OCI-LY1 (cell line): Measurements from ENCODE around the gene MRPL14.

Experiments used
- H2AFZ ChIP-seq: fragments of 200-600 bp; sonication (generic), shearing (Covaris generic); 2 replicates; pipeline ENCODE4 v1.6.0; 2014; ENCODE audit warnings: antibody characterized with exemption, mild to moderate bottlenecking, low read length
- H3F3A ChIP-seq: fragments of 200-600 bp; sonication (generic), shearing (Covaris generic); 2 replicates; pipeline ENCODE4 v1.6.0; 2014; ENCODE audit warnings: mild to moderate bottlenecking, antibody characterized with exemption, low read length, moderate library complexity; ENCODE audit not compliant: insufficient read depth
- H3K27ac ChIP-seq: fragments of 200-600 bp; sonication (generic); 2 replicates; pipeline ENCODE4 v1.5.1; 2014; ENCODE audit warnings: low read length, mixed run types, mild to moderate bottlenecking, low read depth; ENCODE audit not compliant: poor library complexity, severe bottlenecking
- H3K27me3 ChIP-seq: fragments of 200-600 bp; sonication (generic); 2 replicates; pipeline ENCODE4 v1.6.0; 2014; ENCODE audit warnings: antibody characterized with exemption, mild to moderate bottlenecking, low read length, moderate library complexity; ENCODE audit not compliant: insufficient read depth
- H3K36me3 ChIP-seq: fragments of 200-600 bp; sonication (generic); 2 replicates; pipeline ENCODE4 v1.6.1; 2014; ENCODE audit warnings: mild to moderate bottlenecking, antibody characterized with exemption, low read length, moderate library complexity, mixed read lengths; ENCODE audit not compliant: insufficient read depth
- H3K4me1 ChIP-seq: fragments of 200-600 bp; sonication (generic); 2 replicates; pipeline ENCODE4 v1.5.1; 2014; ENCODE audit warnings: mild to moderate bottlenecking, low read length, moderate library complexity; ENCODE audit not compliant: insufficient read depth, severe bottlenecking
- H3K4me2 ChIP-seq: fragments of 200-600 bp; sonication (generic), shearing (Covaris generic); 2 replicates; pipeline ENCODE4 v1.6.1; 2014; ENCODE audit warnings: low read length
- H3K4me3 ChIP-seq: fragments of 200-600 bp; sonication (generic); 2 replicates; pipeline ENCODE4 v1.5.1; 2014; ENCODE audit warnings: low read length, low read depth, mild to moderate bottlenecking, mixed read lengths; ENCODE audit not compliant: poor library complexity, severe bottlenecking
- H3K79me2 ChIP-seq: fragments of 200-600 bp; shearing (Covaris generic); 2 replicates; pipeline ENCODE4 v1.6.1; 2016; ENCODE audit warnings: mixed run types, low read length, mixed read lengths; ENCODE audit not compliant: insufficient read depth
- H3K9ac ChIP-seq: fragments of 200-600 bp; sonication (generic), shearing (Covaris generic); 2 replicates; pipeline ENCODE4 v1.6.1; 2014; ENCODE audit warnings: mild to moderate bottlenecking, low read length, mixed read lengths
- H3K9me2 ChIP-seq: fragments of 200-600 bp; sonication (generic), shearing (Covaris generic); 2 replicates; pipeline ENCODE4 v1.6.1; 2014; ENCODE audit warnings: low read depth, mild to moderate bottlenecking, low read length, mixed read lengths
- H3K9me3 ChIP-seq: fragments of 200-600 bp; shearing (Covaris generic); 2 replicates; pipeline ENCODE4 v1.6.1; 2014; ENCODE audit warnings: low read length, mixed read lengths
- H4K20me1 ChIP-seq: fragments of 200-600 bp; sonication (generic), shearing (Covaris generic); 2 replicates; pipeline ENCODE4 v1.6.0; 2016; ENCODE audit warnings: mild to moderate bottlenecking, low read length; ENCODE audit not compliant: insufficient read depth
- CTCF ChIP-seq: fragments of 200-600 bp; sonication (generic), shearing (Covaris generic); IDR thresholded peaks from 2 replicates; pipeline ENCODE4 v1.5.1; 2017; ENCODE audit warnings: mild to moderate bottlenecking, antibody characterized with exemption, low read length, moderate library complexity, mixed read lengths
- EZH2 ChIP-seq: fragments of 200-600 bp; sonication (generic), shearing (Covaris generic); IDR thresholded peaks from 2 replicates; pipeline ENCODE4 v1.8.0; 2017; ENCODE audit warnings: borderline replicate concordance, mixed run types, mild to moderate bottlenecking, antibody characterized with exemption, low read length, moderate library complexity, mixed read lengths

The MRPL14 gene

GRCh38 chr6:44105993-44106740 is 21.1 kb downstream of the MRPL14 start:
- no peak overlapping the region for H2AFZ ChIP-seq
- H3K36me3 ChIP-seq, result peaks cover 56% of the 10 kb centered on the region
- H3F3A ChIP-seq, result no peaks in the 10 kb centered on the region
- H3K4me3 ChIP-seq, result no peak overlapping the region
- H3K79me2 ChIP-seq, result no peaks in the 10 kb centered on the region
- H3K9ac ChIP-seq, result no peak overlapping the region
- no peaks in the 10 kb centered on the region for H4K20me1 ChIP-seq
- H3K9me3 ChIP-seq, result no peaks in the 10 kb centered on the region
- H3K9me2 ChIP-seq, result no peaks in the 10 kb centered on the region
- TF ChIP-seq EZH2, result no peak
- no peak for TF ChIP-seq CTCF
- peaks cover 4% of the 10 kb centered on the region for H3K4me1 ChIP-seq
- H3K4me2 ChIP-seq, result no peak overlapping the region
- no peaks in the 10 kb centered on the region for H3K27me3 ChIP-seq
- no peak overlapping the region for H3K27ac ChIP-seq

- Histone ChIP-seq H4K20me1 (no peaks in the 10 kb centered on the region), H3K4me1 (peaks cover 4% of the 10 kb centered on the region), H3F3A (no peaks in the 10 kb centered on the region), H3K36me3 (peaks cover 48% of the 10 kb centered on the region; the same call in 1 of the 2 replicates), H3K4me3 (no peak overlapping the region), H3K79me2 (no peaks in the 10 kb centered on the region), H3K9me2 (no peaks in the 10 kb centered on the region), H3K27ac (no peak overlapping the region), H3K9ac (no peak overlapping the region), H3K9me3 (no peaks in the 10 kb centered on the region), H3K27me3 (no peaks in the 10 kb centered on the region), H3K4me2 (no peak overlapping the region), H2AFZ (no peak overlapping the region)
- TF ChIP-seq CTCF (no peak), EZH2 (no peak)
Observed at GRCh38 chr6:44105146-44105545, 22.1 kb downstream of the MRPL14 start.

- Histone ChIP-seq H3F3A (no peaks in the 10 kb centered on the region), H3K9me2 (no peaks in the 10 kb centered on the region), H3K36me3 (peaks cover 49% of the 10 kb centered on the region; the same call in 1 of the 2 replicates), H3K27ac (no peak overlapping the region), H3K9ac (no peak overlapping the region), H2AFZ (no peak overlapping the region), H3K4me1 (peaks cover 4% of the 10 kb centered on the region), H3K9me3 (no peaks in the 10 kb centered on the region), H3K4me2 (no peak overlapping the region), H3K27me3 (no peaks in the 10 kb centered on the region), H3K79me2 (no peaks in the 10 kb centered on the region), H3K4me3 (no peak overlapping the region), H4K20me1 (no peaks in the 10 kb centered on the region)
- TF ChIP-seq CTCF (no peak), EZH2 (no peak)
Observed at GRCh38 chr6:44104481-44105021, 22.7 kb downstream of the MRPL14 start.
